B cell (primary cell): ENCODE results near the gene CACNA1F. TPM values are rescaled to one million over a fixed set of nuclear protein-coding genes. Genes with fewer than 3 reads are reported as not detected.
A peak's percentile ranks its signal among the peaks of the same experiment; 100 is the strongest.

Experiments used
- ATAC-seq: fragments of 200-7000 bp; cut with Tn5 transposase; one replicate; pipeline ENCODE4 v1.10.0; 2021; ENCODE audit warnings: low read depth, mild to moderate bottlenecking, moderate number of reproducible peaks, moderate library complexity
- CTCF ChIA-PET: fragments of 350-600 bp; sonication (Branson Sonifier 250); formaldehyde crosslinking; loops from one replicate; lab custom pipeline; 2021; ENCODE audit warnings: antibody characterized with exemption, inconsistent platforms; lab: Charles Lee
- POLR2A ChIA-PET: fragments of 350-600 bp; sonication (Branson Sonifier 250); formaldehyde crosslinking; loops from one replicate; lab custom pipeline; 2021; ENCODE audit warnings: antibody characterized with exemption; lab: Charles Lee
- DNase-seq: peaks from one replicate; pipeline ENCODE4 v3.0.0; 2013
- H2AFZ ChIP-seq: 2 replicates; pipeline ENCODE4 v1.6.1; 2012; ENCODE audit warnings: mild to moderate bottlenecking, low read depth, low read length; ENCODE audit not compliant: insufficient read depth, poor library complexity, severe bottlenecking
- H3K27ac ChIP-seq, 2 donors: 1 replicate in 1 of 2; 2 replicates in 1 of 2; pipeline ENCODE4 v1.5.1; 2012 to 2013; ENCODE audit warnings: low read length in 2 of 2, mild to moderate bottlenecking in 2 of 2, moderate library complexity in 1 of 2
- H3K27me3 ChIP-seq, 4 experiments: fragments of 200-600 bp in 1 of 4; sonication (generic) in 1 of 4; replicated peaks in 1 of 4; 1 replicate in 2 of 4; 2 replicates in 2 of 4; pipeline versions ENCODE4 v1.6.1 to v1.7.0; 2013 to 2016; ENCODE audit warnings: low read length in 3 of 4, mild to moderate bottlenecking in 2 of 4, mixed read lengths in 1 of 4, moderate library complexity in 1 of 4; ENCODE audit not compliant: insufficient read depth in 4 of 4, control insufficient read depth in 3 of 4; ENCODE audit errors: control extremely low read depth in 1 of 4
- H3K36me3 ChIP-seq, 2 experiments: replicated peaks in 1 of 2; 1 replicate in 1 of 2; 2 replicates in 1 of 2; pipeline versions ENCODE4 v1.6.1 to v1.7.1; 2013; ENCODE audit warnings: low read length in 1 of 2; ENCODE audit not compliant: insufficient read depth in 2 of 2, control insufficient read depth in 1 of 2; ENCODE audit errors: control extremely low read depth in 1 of 2, extremely low read depth in 1 of 2
- H3K4me1 ChIP-seq, 2 donors: fragments of 200-600 bp in 1 of 2; sonication (generic) in 1 of 2; 1 replicate in 1 of 2; 2 replicates in 1 of 2; pipeline versions ENCODE4 v1.5.1 to v1.6.1; 2013 to 2017; ENCODE audit warnings: low read length in 2 of 2; ENCODE audit not compliant: control insufficient read depth in 2 of 2, insufficient read depth in 2 of 2
- H3K4me2 ChIP-seq: replicated peaks from 2 replicates; pipeline ENCODE3; 2012; ENCODE audit warnings: mild to moderate bottlenecking, low read depth, low read length; ENCODE audit not compliant: poor library complexity, severe bottlenecking
- H3K4me3 ChIP-seq, 5 experiments: fragments of 200-600 bp in 1 of 5; sonication (generic) in 1 of 5; 1 replicate in 3 of 5; 2 replicates in 2 of 5; pipeline versions ENCODE4 v1.5.1 to v1.7.0; 2011 to 2016; ENCODE audit warnings: low read length in 4 of 5, mild to moderate bottlenecking in 4 of 5, low read depth in 2 of 5, control low read depth in 1 of 5, moderate library complexity in 1 of 5; ENCODE audit not compliant: insufficient read depth in 1 of 5; ENCODE audit errors: control extremely low read depth in 1 of 5, extremely low read depth in 1 of 5
- H3K79me2 ChIP-seq: fragments of 200-600 bp; sonication (generic); one replicate; pipeline ENCODE4 v1.6.0; 2016; ENCODE audit warnings: low read length; ENCODE audit not compliant: control insufficient read depth, insufficient read depth
- H3K9ac ChIP-seq: fragments of 200-600 bp; sonication (generic); 2 replicates; pipeline ENCODE4 v1.6.1; 2017; ENCODE audit warnings: mild to moderate bottlenecking, low read length, moderate library complexity
- H3K9me3 ChIP-seq, 3 donors: one replicate each; pipeline versions ENCODE4 v1.6.1 to v1.7.1; 2013; ENCODE audit warnings: low read length in 2 of 3; ENCODE audit not compliant: control insufficient read depth in 2 of 3, insufficient read depth in 1 of 3; ENCODE audit errors: control extremely low read depth in 1 of 3
- H4K20me1 ChIP-seq: 2 replicates; pipeline ENCODE4 v1.6.0; 2012; ENCODE audit warnings: mild to moderate bottlenecking, low read length; ENCODE audit not compliant: insufficient read depth, control insufficient read depth, poor library complexity, severe bottlenecking
- H3K27ac Mint-ChIP-seq: one replicate; pipeline ENCODE4 v1.8.0; 2021; ENCODE audit warnings: mixed read lengths
- H3K27me3 Mint-ChIP-seq: one replicate; pipeline ENCODE4 v1.8.0; 2021; ENCODE audit warnings: mixed read lengths
- H3K4me1 Mint-ChIP-seq: one replicate; pipeline ENCODE4 v1.8.0; 2021; ENCODE audit warnings: mixed read lengths
- H3K4me3 Mint-ChIP-seq: one replicate; pipeline ENCODE4 v1.8.0; 2021; ENCODE audit warnings: mixed read lengths
- H3K9me3 Mint-ChIP-seq: one replicate; pipeline ENCODE4 v1.8.0; 2022; ENCODE audit warnings: mixed read lengths; ENCODE audit not compliant: insufficient read depth
- CTCF ChIP-seq: fragments of 200-600 bp; IDR thresholded peaks from one replicate; pipeline ENCODE4 v1.8.0; 2022; ENCODE audit warnings: antibody characterized with exemption, mild to moderate bottlenecking
- EZH2 ChIP-seq: IDR thresholded peaks from 2 replicates; pipeline ENCODE4 v1.6.1; 2012; ENCODE audit warnings: borderline replicate concordance, low read depth, mild to moderate bottlenecking, moderate library complexity, low read length; ENCODE audit not compliant: insufficient read depth, poor library complexity, severe bottlenecking
- WGBS: methylation state at CpG from one replicate; pipeline ENCODE4 v1.1.5; 2013; ENCODE audit warnings: missing lambda C conversion rate; ENCODE audit not compliant: insufficient coverage; 5-methylcytosine and 5-hydroxymethylcytosine counted together
- intact Hi-C: fragments of 100-400 bp; cut with micrococcal nuclease; formaldehyde crosslinking; loops from one replicate; pipeline ENCODE4 v1.10.0; 2022
- polyA plus RNA-seq: library from polyadenylated mRNA; depleted of rRNA; stranded (reverse); fragments of >200 nt; gene quantifications from 2 replicates; pipeline ENCODE4 v1.2.3, GENCODE V29; 2012
- total RNA-seq, 2 donors: library from RNA; stranded (reverse); fragments of 120-200 nt in 1 of 2; gene quantifications; 1 replicate in 1 of 2; 2 replicates in 1 of 2; pipeline versions ENCODE4 v1.2.3 to v1.2.4, GENCODE V29; 2013 to 2022

The CACNA1F gene
- total and polyA plus RNA-seq, 2 donors (not counting 1 experiment from before 2014, with no cell fraction given): 6.7 to 9.3 TPM

GRCh38 chrX:49163555-49164419 lies 69.4 kb downstream of the CACNA1F start:
- no peaks in the 10 kb centered on the region for H3K9me3 ChIP-seq
- H3K36me3 ChIP-seq: no peaks in the 10 kb centered on the region
- peak overlapping the region in 4 of 5 experiments; percentile 39 to 62 (median 46) for H3K4me3 ChIP-seq
- peak overlapping the region; percentile 96 for H3K27ac Mint-ChIP-seq
- H3K27ac ChIP-seq: peak overlapping the region; percentile 79 to 82
- POLR2A ChIA-PET: interaction anchor here (0.8 to 1.0 kb wide), 2 partner anchors 27 to 206 kb away, joined by 3 read pairs; no protein-coding TSS in a partner anchor
- H4K20me1 ChIP-seq: no peaks in the 10 kb centered on the region
- intact Hi-C loops: loop anchor here (1.0 kb wide), 1 partner anchor 9 kb away; no protein-coding TSS in a partner anchor
- no peaks in the 10 kb centered on the region for H3K27me3 Mint-ChIP-seq
- H3K4me1 ChIP-seq: peaks cover 5 to 38% of the 10 kb centered on the region in 2 donors
- ATAC-seq: peak; percentile 56
- TF ChIP-seq EZH2: no peak
- TF ChIP-seq CTCF: peak; percentile 67
- H3K9me3 Mint-ChIP-seq: no peaks in the 10 kb centered on the region
- H3K9ac ChIP-seq: peak overlapping the region; percentile 58
- H3K4me2 ChIP-seq: peak overlapping the region; percentile 75
- H2AFZ ChIP-seq: peak overlapping the region; percentile 74
- 1% methylated on average over 60 of the region's 69 CpGs for WGBS
- peak overlapping the region; percentile 86 for H3K4me3 Mint-ChIP-seq
- no peaks in the 10 kb centered on the region for H3K79me2 ChIP-seq
- CTCF ChIA-PET: interaction anchor here (0.8 to 2.4 kb wide), 4 partner anchors 9 to 516 kb away, joined by 3 to 9 read pairs (median 4); no protein-coding TSS in a partner anchor
- DNase-seq: peak; percentile 89
- H3K4me1 Mint-ChIP-seq: peaks cover 26% of the 10 kb centered on the region
- H3K27me3 ChIP-seq: no peaks in the 10 kb centered on the region
